ENCODE results near the gene AZIN2.
"Not testable (repeated sequence)": the region's sequence is repeated elsewhere in the genome, so short reads cannot be mapped to it uniquely, and the experiment has no call there.

Gene AZIN2

GRCh38 chr1:33060579-33061083 lies 20.3 kb upstream of the AZIN2 start:
- no peak for FAIRE-seq

- no peak for FAIRE-seq
Observed at GRCh38 chr1:33061834-33062233, 19.1 kb upstream of the AZIN2 start.

- FAIRE-seq = not testable (repeated sequence)
Observed at GRCh38 chr1:33064284-33064683, 16.7 kb upstream of the AZIN2 start.

- FAIRE-seq = no peak
Observed at GRCh38 chr1:33065301-33065700, 15.7 kb upstream of the AZIN2 start.

- FAIRE-seq = not testable (repeated sequence)
Observed at GRCh38 chr1:33066477-33066876, 14.5 kb upstream of the AZIN2 start.

GRCh38 chr1:33068108-33068507 lies 12.8 kb upstream of the AZIN2 start:
- FAIRE-seq = not testable (repeated sequence)

GRCh38 chr1:33070628-33071027 lies 10.3 kb upstream of the AZIN2 start:
- no peak for FAIRE-seq

GRCh38 chr1:33072707-33073106 lies 8.2 kb upstream of the AZIN2 start:
- no peak for FAIRE-seq

- FAIRE-seq = no peak
Observed at GRCh38 chr1:33074193-33074945, 6.6 kb upstream of the AZIN2 start.

- no peak for FAIRE-seq
Observed at GRCh38 chr1:33078030-33078591, 2.8 kb upstream of the AZIN2 start.

GRCh38 chr1:33080373-33080772 lies 580 bp upstream of the AZIN2 start:
- no peak for FAIRE-seq

- no peak for FAIRE-seq
Observed at GRCh38 chr1:33081554-33082305, 777 bp downstream of the AZIN2 start.

GRCh38 chr1:33082575-33083108 lies 1.7 kb downstream of the AZIN2 start:
- no peak for FAIRE-seq

- FAIRE-seq = no peak
Observed at GRCh38 chr1:33085332-33085731, 4.4 kb downstream of the AZIN2 start.

- FAIRE-seq = no peak
Observed at GRCh38 chr1:33086384-33086850, 5.5 kb downstream of the AZIN2 start.

GRCh38 chr1:33087677-33088076 lies 6.7 kb downstream of the AZIN2 start:
- FAIRE-seq = no peak

GRCh38 chr1:33088119-33088906 lies 7.4 kb downstream of the AZIN2 start:
- no peak for FAIRE-seq

GRCh38 chr1:33089457-33089856 lies 8.5 kb downstream of the AZIN2 start:
- FAIRE-seq = no peak

GRCh38 chr1:33092438-33092837 lies 11.5 kb downstream of the AZIN2 start:
- FAIRE-seq = no peak

- no peak for FAIRE-seq
Observed at GRCh38 chr1:33093004-33093403, 12.1 kb downstream of the AZIN2 start.

GRCh38 chr1:33094486-33094885 lies 13.5 kb downstream of the AZIN2 start:
- FAIRE-seq = no peak

GRCh38 chr1:33094971-33095604 lies 14.1 kb downstream of the AZIN2 start:
- FAIRE-seq = peak; percentile 33
